HG03066 (cell line): Measurements from ENCODE around the gene SAP25.
"Not testable (repeated sequence)": the region's sequence is repeated elsewhere in the genome, so short reads cannot be mapped to it uniquely, and the experiment has no call there.

Experiments used
- ATAC-seq: cut with Tn5 transposase; IDR thresholded peaks from one replicate; pipeline ENCODE4 v1.9.1; 2021; ENCODE audit warnings: low read depth; ENCODE audit not compliant: unreplicated experiment

Gene SAP25

GRCh38 chr7:100539436-100540006, 34.2 kb downstream of the SAP25 start:
- no peak for ATAC-seq

GRCh38 chr7:100538654-100539435, 34.9 kb downstream of the SAP25 start, which contains the start of gene AGFG2:
Gene AGFG2 (plus strand): TSS chr7:100539203. CDS start chr7:100539347, 144 bp downstream.
- ATAC-seq = peak; percentile 93

GRCh38 chr7:100538348-100538653, 35.4 kb downstream of the SAP25 start:
- ATAC-seq = no peak

GRCh38 chr7:100536695-100537094, 37.0 kb downstream of the SAP25 start:
- not testable (repeated sequence) for ATAC-seq

GRCh38 chr7:100535982-100536381, 37.7 kb downstream of the SAP25 start:
- ATAC-seq = not testable (repeated sequence)

GRCh38 chr7:100532165-100533022, 41.3 kb downstream of the SAP25 start:
- no peak for ATAC-seq

GRCh38 chr7:100528108-100528866, 45.4 kb downstream of the SAP25 start:
- not testable (repeated sequence) for ATAC-seq

GRCh38 chr7:100523192-100523591, 50.5 kb downstream of the SAP25 start:
- not testable (repeated sequence) for ATAC-seq
